ENCODE data around the gene GPX6. TPM values are rescaled to one million over a fixed set of nuclear protein-coding genes. Genes with fewer than 3 reads are reported as not detected.

GPX6 gene
- total RNA-seq, 1 experiment from 2014 or later: not detected

- DNase-seq (ENCODE audit: low read depth, low spot score): no peak
- Histone ChIP-seq H3K9me2 (ENCODE audit: insufficient read depth) (no peaks in the 10 kb centered on the region; the same call in 1 of the 2 replicates), H3K36me3 (ENCODE audit: control insufficient read depth in 1 of 2, insufficient read depth in 2 of 2, low read length in 2 of 2) (no peaks in the 10 kb centered on the region), H2AFZ (ENCODE audit: low read depth, low read length, poor library complexity, severe bottlenecking) (no peak overlapping the region), H3K4me1 (ENCODE audit: control insufficient read depth in 1 of 2, insufficient read depth in 2 of 2, low read length in 2 of 2) (no peaks in the 10 kb centered on the region), H3K9me3 (ENCODE audit: control insufficient read depth in 1 of 2, insufficient read depth in 1 of 2, low read depth in 1 of 2, low read length in 2 of 2) (no peaks in the 10 kb centered on the region), H3K4me3 (replicated peaks in 1 of 2; ENCODE audit: low read depth in 1 of 2, low read length in 2 of 2) (no peak overlapping the region), H3K9ac (ENCODE audit: low read length) (no peak overlapping the region), H3K4me2 (ENCODE audit: low read length) (no peak overlapping the region), H3K27ac (ENCODE audit: low read depth, low read length) (no peak overlapping the region), H4K20me1 (ENCODE audit: insufficient read depth) (no peaks in the 10 kb centered on the region), H3K79me2 (ENCODE audit: insufficient read depth, low read length) (no peaks in the 10 kb centered on the region), H3K27me3 (ENCODE audit: insufficient read depth, low read length) (no peaks in the 10 kb centered on the region; the same call in 1 of the 2 replicates)
- no peak for TF ChIP-seq ELF1 (IDR thresholded peaks at IDR 0.05; ENCODE audit: borderline replicate concordance, low read depth)
- no peak for TF ChIP-seq YY1 (IDR thresholded peaks at IDR 0.05; ENCODE audit: extremely low read depth, insufficient replicate concordance, low read depth, low read length)
- TF ChIP-seq ATF3 (IDR thresholded peaks at IDR 0.05): no peak
- RAD21 ChIA-PET (ENCODE audit: low non-redundant PET in 1 of 2, low total read pairs in 2 of 2, uncharacterized antibody in 2 of 2, unreplicated experiment in 2 of 2): no interaction called here
- CTCF ChIA-PET: no interaction called here
- ATAC-seq: no peak
- intact Hi-C loops (cut with micrococcal nuclease): no loop called here
- POLR2A ChIA-PET: no interaction called here
- no TSS peak for BruUV-seq (replicated peaks)
These were observed 43.0 kb upstream of the GPX6 start for GRCh38 chr6:28558629-28559028.

- ChIA-PET RAD21 (ENCODE audit: low non-redundant PET in 1 of 2, low total read pairs in 2 of 2, uncharacterized antibody in 2 of 2, unreplicated experiment in 2 of 2) (no interaction called here), POLR2A (no interaction called here), CTCF (no interaction called here)
- intact Hi-C loops (cut with micrococcal nuclease): no loop called here
- DNase-seq (ENCODE audit: low read depth, low spot score) (no peak), ATAC-seq (no peak)
- Histone ChIP-seq H2AFZ (ENCODE audit: low read depth, low read length, poor library complexity, severe bottlenecking) (no peak overlapping the region), H4K20me1 (ENCODE audit: insufficient read depth) (no peaks in the 10 kb centered on the region), H3K9me3 (ENCODE audit: control insufficient read depth in 1 of 2, insufficient read depth in 1 of 2, low read depth in 1 of 2, low read length in 2 of 2) (no peaks in the 10 kb centered on the region), H3K27ac (ENCODE audit: low read depth, low read length) (no peak overlapping the region), H3K4me1 (ENCODE audit: control insufficient read depth in 1 of 2, insufficient read depth in 2 of 2, low read length in 2 of 2) (no peaks in the 10 kb centered on the region), H3K27me3 (ENCODE audit: insufficient read depth, low read length) (peaks cover 7% of the 10 kb centered on the region; the same call in 1 of the 2 replicates), H3K79me2 (ENCODE audit: insufficient read depth, low read length) (no peaks in the 10 kb centered on the region), H3K4me3 (replicated peaks in 1 of 2; ENCODE audit: low read depth in 1 of 2, low read length in 2 of 2) (no peak overlapping the region), H3K9ac (ENCODE audit: low read length) (no peak overlapping the region), H3K9me2 (ENCODE audit: insufficient read depth) (no peaks in the 10 kb centered on the region), H3K36me3 (ENCODE audit: control insufficient read depth in 1 of 2, insufficient read depth in 2 of 2, low read length in 2 of 2) (no peaks in the 10 kb centered on the region), H3K4me2 (ENCODE audit: low read length) (no peak overlapping the region)
- no TSS peak for BruUV-seq (replicated peaks)
- TF ChIP-seq ZNF274 (IDR thresholded peaks at IDR 0.05; ENCODE audit: low read depth, low read length) (no peak), FOSL1 (IDR thresholded peaks at IDR 0.05; ENCODE audit: low read depth) (no peak), SIN3A (IDR thresholded peaks at IDR 0.05; ENCODE audit: low read depth) (no peak), POLR2A (IDR thresholded peaks at IDR 0.05; ENCODE audit: borderline replicate concordance, extremely low read depth, insufficient read depth, insufficient read length) (no peak), JUND (IDR thresholded peaks at IDR 0.05) (no peak), REST (IDR thresholded peaks at IDR 0.05; ENCODE audit: low read depth) (no peak), EZH2phosphoT487 (IDR thresholded peaks at IDR 0.05; ENCODE audit: borderline replicate concordance) (no peak), POLR2AphosphoS5 (IDR thresholded peaks at IDR 0.05; ENCODE audit: low read depth, low read length) (no peak), SRF (IDR thresholded peaks at IDR 0.05; ENCODE audit: low read depth) (no peak), ATF3 (IDR thresholded peaks at IDR 0.05) (no peak), CBX3 (IDR thresholded peaks at IDR 0.05; ENCODE audit: low read depth) (no peak), RAD21 (IDR thresholded peaks at IDR 0.05; ENCODE audit: low read depth) (no peak), EGR1 (IDR thresholded peaks at IDR 0.05; ENCODE audit: low read depth) (no peak), EZH2 (IDR thresholded peaks at IDR 0.05) (no peak), ZFX (IDR thresholded peaks at IDR 0.05) (no peak)
These were observed 39.5 kb upstream of the GPX6 start for GRCh38 chr6:28555136-28555535.

All from HCT116 (cell line).